ENCODE data around the gene MBD1. TPM values are rescaled to one million over a fixed set of nuclear protein-coding genes. Genes with fewer than 3 reads are reported as not detected.
"Not testable (repeated sequence)": the region's sequence is repeated elsewhere in the genome, so short reads cannot be mapped to it uniquely, and the experiment has no call there.

The MBD1 gene
- total RNA-seq, 1 experiment from 2014 or later, result 43.5 TPM

GRCh38 chr18:50250935-50251334 is 30.4 kb downstream of the MBD1 start:
- TF ChIP-seq EZH2 (IDR thresholded peaks at IDR 0.05; ENCODE audit: low read depth) (no peak), CTCF (conservative IDR thresholded peaks at IDR 0.05) (no peak)
- ChIA-PET CTCF (no interaction called here), POLR2A (ENCODE audit: unreplicated experiment) (no interaction called here)
- no TSS peak for BruUV-seq (replicated peaks)
- Histone ChIP-seq H2AFZ (no peak overlapping the region), H3K4me3 (no peak overlapping the region), H3K27me3 (ENCODE audit: insufficient read depth, low read depth) (no peaks in the 10 kb centered on the region), H3K79me2 (ENCODE audit: low read depth) (no peaks in the 10 kb centered on the region), H3K4me1 (replicated peaks; ENCODE audit: insufficient read depth) (no peaks in the 10 kb centered on the region), H3K9me2 (ENCODE audit: insufficient read depth) (no peaks in the 10 kb centered on the region), H3K27ac (no peak overlapping the region), H3K4me2 (no peak overlapping the region), H3K36me3 (ENCODE audit: low read depth) (no peaks in the 10 kb centered on the region), H4K20me1 (ENCODE audit: insufficient read depth) (no peaks in the 10 kb centered on the region), H3K9me3 (ENCODE audit: insufficient read depth, low read depth) (no peaks in the 10 kb centered on the region), H3F3A (ENCODE audit: insufficient read depth, low read depth) (no peaks in the 10 kb centered on the region)
- no peak for DNase-seq
- intact Hi-C loops (cut with micrococcal nuclease; ENCODE audit: unreplicated experiment), result no loop called here

- no peaks in the 10 kb centered on the region for H4K20me1 ChIP-seq (ENCODE audit: insufficient read depth)
- no TSS peak for BruUV-seq (replicated peaks)
- H3K27me3 ChIP-seq (ENCODE audit: insufficient read depth, low read depth), result no peaks in the 10 kb centered on the region
- no peaks in the 10 kb centered on the region for H3K9me3 ChIP-seq (ENCODE audit: insufficient read depth, low read depth)
- H3F3A ChIP-seq (ENCODE audit: insufficient read depth, low read depth), result no peaks in the 10 kb centered on the region
- no peaks in the 10 kb centered on the region for H3K36me3 ChIP-seq (ENCODE audit: low read depth)
- POLR2A ChIA-PET (ENCODE audit: unreplicated experiment), result interaction anchor here (0.7 kb wide), 1 partner anchor 66 kb away, joined by 19 read pairs; no protein-coding TSS in a partner anchor
- H3K4me3 ChIP-seq, result no peak overlapping the region
- no peak overlapping the region for H3K27ac ChIP-seq
- no peaks in the 10 kb centered on the region for H3K9me2 ChIP-seq (ENCODE audit: insufficient read depth)
- no peak overlapping the region for H3K4me2 ChIP-seq
- CTCF ChIA-PET, result no interaction called here
- no peak overlapping the region for H2AFZ ChIP-seq
- intact Hi-C loops (cut with micrococcal nuclease; ENCODE audit: unreplicated experiment), result no loop called here
- no peak for TF ChIP-seq EZH2 (IDR thresholded peaks at IDR 0.05; ENCODE audit: low read depth)
- no peak for TF ChIP-seq CTCF (conservative IDR thresholded peaks at IDR 0.05)
- no peak for DNase-seq
- no peaks in the 10 kb centered on the region for H3K79me2 ChIP-seq (ENCODE audit: low read depth)
- H3K4me1 ChIP-seq (replicated peaks; ENCODE audit: insufficient read depth), result no peaks in the 10 kb centered on the region
These were observed 31.7 kb downstream of the MBD1 start for GRCh38 chr18:50249576-50249975.

GRCh38 chr18:50247561-50247960 is 33.8 kb downstream of the MBD1 start:
- no peaks in the 10 kb centered on the region for H3K27me3 ChIP-seq (ENCODE audit: insufficient read depth, low read depth)
- H4K20me1 ChIP-seq (ENCODE audit: insufficient read depth), result no peaks in the 10 kb centered on the region
- no TSS peak for BruUV-seq (replicated peaks)
- no peak overlapping the region for H3K4me3 ChIP-seq
- ChIA-PET POLR2A (ENCODE audit: unreplicated experiment) (no interaction called here), CTCF (no interaction called here)
- no peak overlapping the region for H3K27ac ChIP-seq
- H3K4me2 ChIP-seq, result no peak overlapping the region
- H3K9me2 ChIP-seq (ENCODE audit: insufficient read depth), result no peaks in the 10 kb centered on the region
- TF ChIP-seq CTCF (conservative IDR thresholded peaks at IDR 0.05), result no peak
- no peak for TF ChIP-seq EZH2 (IDR thresholded peaks at IDR 0.05; ENCODE audit: low read depth)
- no peaks in the 10 kb centered on the region for H3K79me2 ChIP-seq (ENCODE audit: low read depth)
- DNase-seq, result no peak
- no peaks in the 10 kb centered on the region for H3K36me3 ChIP-seq (ENCODE audit: low read depth)
- H3K4me1 ChIP-seq (replicated peaks; ENCODE audit: insufficient read depth), result no peaks in the 10 kb centered on the region
- H3K9me3 ChIP-seq (ENCODE audit: insufficient read depth, low read depth), result no peaks in the 10 kb centered on the region
- intact Hi-C loops (cut with micrococcal nuclease; ENCODE audit: unreplicated experiment), result no loop called here
- no peak overlapping the region for H2AFZ ChIP-seq
- H3F3A ChIP-seq (ENCODE audit: insufficient read depth, low read depth), result no peaks in the 10 kb centered on the region

GRCh38 chr18:50241768-50242167 is 39.6 kb downstream of the MBD1 start:
- DNase-seq; H3K4me1 ChIP-seq (replicated peaks; ENCODE audit: insufficient read depth); H3K9me2 ChIP-seq (ENCODE audit: insufficient read depth); CTCF ChIA-PET; H3K27me3 ChIP-seq (ENCODE audit: insufficient read depth, low read depth); intact Hi-C loops (cut with micrococcal nuclease; ENCODE audit: unreplicated experiment); H3K4me3 ChIP-seq; H3K79me2 ChIP-seq (ENCODE audit: low read depth); H4K20me1 ChIP-seq (ENCODE audit: insufficient read depth); BruUV-seq (replicated peaks); H2AFZ ChIP-seq; H3K27ac ChIP-seq; H3K4me2 ChIP-seq; H3K9me3 ChIP-seq (ENCODE audit: insufficient read depth, low read depth); H3K36me3 ChIP-seq (ENCODE audit: low read depth): not testable (repeated sequence)
- POLR2A ChIA-PET (ENCODE audit: unreplicated experiment), result interaction anchor here (0.6 kb wide), 1 partner anchor 29 kb away, joined by 3 read pairs; no protein-coding TSS in a partner anchor
- H3F3A ChIP-seq (ENCODE audit: insufficient read depth, low read depth), result peaks cover 23% of the 10 kb centered on the region
